Activated T-cell treated with anti-CD3 and anti-CD28 coated beads for 1 hour (primary cell): ENCODE results near the gene DFFB.

Experiments
- DNase-seq: peaks from one replicate; pipeline ENCODE4 v3.0.0-alpha.2; 2020; ENCODE audit warnings: low read depth

Gene DFFB

GRCh38 chr1:3831689-3832088 lies 25.6 kb upstream of the DFFB start:
- no peak for DNase-seq

- DNase-seq = no peak
Measured at GRCh38 chr1:3834701-3835100, 22.6 kb upstream of the DFFB start.

GRCh38 chr1:3836421-3836820 lies 20.9 kb upstream of the DFFB start:
- no peak for DNase-seq

GRCh38 chr1:3837200-3837599 lies 20.1 kb upstream of the DFFB start:
- DNase-seq = no peak

- no peak for DNase-seq
Measured at GRCh38 chr1:3837685-3838084, 19.6 kb upstream of the DFFB start.

GRCh38 chr1:3838788-3839187 lies 18.5 kb upstream of the DFFB start:
- no peak for DNase-seq

- no peak for DNase-seq
Measured at GRCh38 chr1:3841491-3841890, 15.8 kb upstream of the DFFB start.

- no peak for DNase-seq
Measured at GRCh38 chr1:3842912-3843311, 14.4 kb upstream of the DFFB start.

GRCh38 chr1:3846541-3846940 lies 10.7 kb upstream of the DFFB start:
- DNase-seq = no peak

- no peak for DNase-seq
Measured at GRCh38 chr1:3847081-3847480, 10.2 kb upstream of the DFFB start.

GRCh38 chr1:3850857-3851256 lies 6.4 kb upstream of the DFFB start:
- DNase-seq = no peak

GRCh38 chr1:3851292-3851691 lies 6.0 kb upstream of the DFFB start:
- DNase-seq = no peak

- no peak for DNase-seq
Measured at GRCh38 chr1:3852091-3852490, 5.2 kb upstream of the DFFB start.

- no peak for DNase-seq
Measured at GRCh38 chr1:3852711-3853485, 4.4 kb upstream of the DFFB start.

GRCh38 chr1:3857791-3858129 lies 484 bp downstream of the DFFB start:
- DNase-seq = no peak

- no peak for DNase-seq
Measured at GRCh38 chr1:3858231-3858981, 1.1 kb downstream of the DFFB start.

GRCh38 chr1:3863231-3863935 lies 6.1 kb downstream of the DFFB start:
- no peak for DNase-seq

GRCh38 chr1:3864884-3865283 lies 7.6 kb downstream of the DFFB start:
- no peak for DNase-seq

- DNase-seq = no peak
Measured at GRCh38 chr1:3865606-3866160, 8.4 kb downstream of the DFFB start.

- no peak for DNase-seq
Measured at GRCh38 chr1:3868464-3869006, 11.3 kb downstream of the DFFB start.

- no peak for DNase-seq
Measured at GRCh38 chr1:3869751-3870301, 12.6 kb downstream of the DFFB start.

- DNase-seq = no peak
Measured at GRCh38 chr1:3871451-3871805, 14.2 kb downstream of the DFFB start.
